Type B pancreatic cell (in vitro differentiated cells): Measurements from ENCODE around the gene ATG7. TPM values are rescaled to one million over a fixed set of nuclear protein-coding genes. Genes with fewer than 3 reads are reported as not detected.

Experiments used
- DNase-seq: peaks from one replicate; pipeline ENCODE4 v3.0.0; 2021; ENCODE audit warnings: mixed read lengths; ENCODE audit not compliant: unreplicated experiment; ENCODE audit errors: extremely low spot score
- H3K27ac Mint-ChIP-seq: 2 replicates; pipeline ENCODE4 v1.8.0; 2021; ENCODE audit warnings: mild to moderate bottlenecking, mixed read lengths
- H3K27me3 Mint-ChIP-seq: 2 replicates; pipeline ENCODE4 v1.8.0; 2021; ENCODE audit warnings: mixed read lengths
- H3K36me3 Mint-ChIP-seq: 2 replicates; pipeline ENCODE4 v1.8.0; 2021; ENCODE audit warnings: mixed read lengths
- H3K4me1 Mint-ChIP-seq: one replicate; pipeline ENCODE4 v1.8.0; 2021; ENCODE audit warnings: mixed read lengths; ENCODE audit not compliant: unreplicated experiment
- H3K4me3 Mint-ChIP-seq: 2 replicates; pipeline ENCODE4 v1.8.0; 2021; ENCODE audit warnings: mild to moderate bottlenecking, mixed read lengths
- H3K9me3 Mint-ChIP-seq: 2 replicates; pipeline ENCODE4 v1.8.0; 2021; ENCODE audit warnings: mixed read lengths
- CTCF ChIP-seq: fragments of 200-600 bp; sonication (generic); conservative IDR thresholded peaks from 2 replicates; pipeline ENCODE4 v1.5.0; 2021; ENCODE audit warnings: antibody characterized with exemption, mild to moderate bottlenecking
- total RNA-seq: library from RNA; stranded (reverse); gene quantifications from 2 replicates; pipeline ENCODE4 v1.2.1, GENCODE V29; 2021; ENCODE audit warnings: low replicate concordance

The ATG7 gene
- total RNA-seq, 1 donor from 2014 or later, result 32.4 TPM

GRCh38 chr3:11350374-11350773, 78.2 kb downstream of the ATG7 start:
- no peak for TF ChIP-seq CTCF
- Mint-ChIP-seq H3K27ac (no peak overlapping the region), H3K27me3 (no peaks in the 10 kb centered on the region), H3K9me3 (peaks cover 3% of the 10 kb centered on the region), H3K36me3 (peaks cover 60% of the 10 kb centered on the region), H3K4me1 (peaks cover 13% of the 10 kb centered on the region), H3K4me3 (no peak overlapping the region)
- no peak for DNase-seq

GRCh38 chr3:11351451-11351850, 79.3 kb downstream of the ATG7 start:
- H3K27me3 Mint-ChIP-seq, result no peaks in the 10 kb centered on the region
- no peak for TF ChIP-seq CTCF
- H3K27ac Mint-ChIP-seq, result no peak overlapping the region

DNA sequence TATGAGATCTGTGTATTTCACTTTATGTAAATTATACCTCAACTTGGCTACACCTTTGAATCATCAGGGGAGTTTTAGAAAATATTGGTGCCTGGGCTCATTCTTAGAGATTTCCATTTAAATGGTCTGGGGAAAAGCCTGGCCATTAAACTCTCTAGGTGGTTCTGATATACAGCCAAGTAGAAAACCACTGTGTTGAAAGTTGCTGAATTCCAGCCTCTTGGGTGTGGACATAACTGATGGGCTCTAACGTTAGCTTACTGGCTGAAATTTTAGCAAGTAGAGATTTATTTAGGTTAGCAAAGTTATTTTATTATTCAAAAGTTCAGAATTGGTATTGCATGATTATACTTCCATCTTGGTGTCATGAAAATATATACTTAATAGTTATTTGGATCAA, 84.1 kb downstream of the ATG7 start:
- Mint-ChIP-seq H3K27me3 (no peaks in the 10 kb centered on the region), H3K4me3 (no peak overlapping the region), H3K9me3 (peaks cover 3% of the 10 kb centered on the region), H3K4me1 (no peaks in the 10 kb centered on the region), H3K27ac (no peak overlapping the region), H3K36me3 (peaks cover 25% of the 10 kb centered on the region)
- no peak for TF ChIP-seq CTCF
- DNase-seq, result no peak

More at GRCh38 chr3:11351451-11351850, 79.3 kb downstream of the ATG7 start:
- Mint-ChIP-seq H3K9me3 (peaks cover 3% of the 10 kb centered on the region), H3K4me1 (peaks cover 13% of the 10 kb centered on the region), H3K36me3 (peaks cover 58% of the 10 kb centered on the region), H3K4me3 (no peak overlapping the region)
- no peak for DNase-seq

DNA sequence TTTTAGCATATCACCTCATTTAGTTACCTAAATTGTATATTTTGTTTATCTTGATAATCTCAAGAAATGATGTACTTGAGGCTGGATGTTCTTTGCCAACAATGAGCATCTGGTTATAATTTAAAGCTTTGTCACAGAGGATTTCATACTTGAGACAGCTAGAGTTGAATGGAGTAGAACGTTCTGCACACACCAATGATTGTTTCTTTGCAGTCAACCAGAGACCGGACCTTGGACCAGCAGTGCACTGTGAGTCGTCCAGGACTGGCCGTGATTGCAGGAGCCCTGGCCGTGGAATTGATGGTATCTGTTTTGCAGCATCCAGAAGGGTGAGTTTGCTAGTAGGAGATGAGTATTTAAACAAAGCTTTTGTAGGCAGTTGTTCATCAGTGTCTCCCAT, 90.4 kb downstream of the ATG7 start:
- no peak for TF ChIP-seq CTCF
- Mint-ChIP-seq H3K27me3 (no peaks in the 10 kb centered on the region), H3K4me3 (no peak overlapping the region), H3K4me1 (peaks cover 32% of the 10 kb centered on the region), H3K27ac (no peak overlapping the region), H3K9me3 (no peaks in the 10 kb centered on the region), H3K36me3 (peaks cover 44% of the 10 kb centered on the region)
- DNase-seq, result no peak

- TF ChIP-seq CTCF, result no peak
- no peaks in the 10 kb centered on the region for H3K27me3 Mint-ChIP-seq
- peaks cover 44% of the 10 kb centered on the region for H3K36me3 Mint-ChIP-seq
Measured at GRCh38 chr3:11363715-11364114, 91.5 kb downstream of the ATG7 start.

GRCh38 chr3:11364181-11364580, 92.0 kb downstream of the ATG7 start:
- no peaks in the 10 kb centered on the region for H3K27me3 Mint-ChIP-seq
- no peaks in the 10 kb centered on the region for H3K9me3 Mint-ChIP-seq
- H3K4me1 Mint-ChIP-seq, result peaks cover 36% of the 10 kb centered on the region
- H3K36me3 Mint-ChIP-seq, result peaks cover 41% of the 10 kb centered on the region
- DNase-seq, result no peak
- no peak overlapping the region for H3K27ac Mint-ChIP-seq
- H3K4me3 Mint-ChIP-seq, result no peak overlapping the region
- TF ChIP-seq CTCF, result no peak

More at GRCh38 chr3:11363715-11364114, 91.5 kb downstream of the ATG7 start:
- Mint-ChIP-seq H3K9me3 (no peaks in the 10 kb centered on the region), H3K4me3 (no peak overlapping the region), H3K4me1 (peaks cover 34% of the 10 kb centered on the region), H3K27ac (no peak overlapping the region)
- no peak for DNase-seq
